Neural cell (in vitro differentiated cells): ENCODE data around the gene LPAR5. TPM values are rescaled to one million over a fixed set of nuclear protein-coding genes. Genes with fewer than 3 reads are reported as not detected.
"Not testable (repeated sequence)": the region's sequence is repeated elsewhere in the genome, so short reads cannot be mapped to it uniquely, and the experiment has no call there.

ENCODE experiments used
- H2AFZ ChIP-seq: fragments of 200-600, 300-800 bp; sonication (generic), shearing (Covaris generic); 2 replicates; pipeline ENCODE4 v1.6.0; 2014; ENCODE audit warnings: low read depth, mild to moderate bottlenecking, antibody characterized with exemption, low read length, moderate library complexity
- H3F3A ChIP-seq: fragments of 200-600 bp; shearing (Covaris generic); 2 replicates; pipeline ENCODE4 v1.6.1; 2016; ENCODE audit warnings: mild to moderate bottlenecking, moderate library complexity, mixed read lengths, antibody characterized with exemption, low read length; ENCODE audit not compliant: insufficient read depth, poor library complexity, severe bottlenecking
- H3K27ac ChIP-seq: fragments of 200-600, 300-800 bp; sonication (generic), shearing (Covaris generic); 2 replicates; pipeline ENCODE4 v1.5.1; 2014; ENCODE audit warnings: mild to moderate bottlenecking, low read length, moderate library complexity
- H3K27me3 ChIP-seq: fragments of 300-800, 200-600 bp; sonication (generic), shearing (Covaris generic); 2 replicates; pipeline ENCODE4 v1.6.0; 2014; ENCODE audit warnings: mild to moderate bottlenecking, low read depth, low read length, moderate library complexity; ENCODE audit not compliant: insufficient read depth
- H3K36me3 ChIP-seq: fragments of 300-800, 200-600 bp; sonication (generic), shearing (Covaris generic); 2 replicates; pipeline ENCODE4 v1.5.1; 2014; ENCODE audit warnings: mild to moderate bottlenecking, antibody characterized with exemption, low read length, moderate library complexity; ENCODE audit not compliant: insufficient read depth
- H3K4me2 ChIP-seq: fragments of 300-800, 200-600 bp; sonication (generic), shearing (Covaris generic); 2 replicates; pipeline ENCODE4 v1.6.0; 2014; ENCODE audit warnings: mild to moderate bottlenecking, low read length
- H3K4me3 ChIP-seq: fragments of 300-800, 200-600 bp; sonication (generic), shearing (Covaris generic); 2 replicates; pipeline ENCODE4 v1.5.1; 2014; ENCODE audit warnings: mild to moderate bottlenecking, low read length, moderate library complexity
- H3K79me2 ChIP-seq: fragments of 200-600 bp; shearing (Covaris generic); replicated peaks from 2 replicates; pipeline ENCODE4 v1.6.0; 2014; ENCODE audit warnings: mild to moderate bottlenecking, low read length, moderate library complexity; ENCODE audit not compliant: insufficient read depth
- H3K9ac ChIP-seq: fragments of 300-800, 200-600 bp; sonication (generic), shearing (Covaris generic); 2 replicates; pipeline ENCODE4 v1.6.1; 2016; ENCODE audit warnings: mild to moderate bottlenecking, low read length, mixed read lengths
- H3K9me2 ChIP-seq: fragments of 200-600 bp; shearing (Covaris generic); 2 replicates; pipeline ENCODE4 v1.6.1; 2016; ENCODE audit warnings: mild to moderate bottlenecking, low read length, mixed read lengths; ENCODE audit not compliant: insufficient read depth
- H3K9me3 ChIP-seq: fragments of 200-600, 300-800 bp; sonication (generic), shearing (Covaris generic); 2 replicates; pipeline ENCODE4 v1.6.1; 2016; ENCODE audit warnings: mild to moderate bottlenecking, mixed run types, low read length, moderate library complexity, mixed read lengths
- H4K20me1 ChIP-seq: fragments of 200-600 bp; shearing (Covaris generic); 2 replicates; pipeline ENCODE4 v1.6.1; 2016; ENCODE audit warnings: mild to moderate bottlenecking, mixed run types; ENCODE audit not compliant: insufficient read depth
- CTCF ChIP-seq: fragments of 450-650 bp; IDR thresholded peaks from 2 replicates; pipeline ENCODE4 v1.5.1; 2014; ENCODE audit warnings: antibody characterized with exemption, mild to moderate bottlenecking, moderate library complexity; ENCODE audit not compliant: poor library complexity, severe bottlenecking
- EP300 ChIP-seq: fragments of 450-650 bp; conservative IDR thresholded peaks from 2 replicates; pipeline ENCODE4 v1.6.1; 2014; ENCODE audit warnings: antibody characterized with exemption, mild to moderate bottlenecking, moderate library complexity; ENCODE audit not compliant: poor library complexity, severe bottlenecking
- EZH2 ChIP-seq: fragments of 200-600, 300-800 bp; shearing (Covaris generic), sonication (generic); IDR thresholded peaks from 2 replicates; pipeline ENCODE4 v1.6.1; 2014; ENCODE audit warnings: antibody characterized with exemption, low read length, borderline replicate concordance, mild to moderate bottlenecking; ENCODE audit not compliant: insufficient read depth, poor library complexity, severe bottlenecking
- MXI1 ChIP-seq: fragments of 450-650 bp; conservative IDR thresholded peaks from 2 replicates; pipeline ENCODE4 v1.6.1; 2014; ENCODE audit warnings: antibody characterized with exemption, mild to moderate bottlenecking; ENCODE audit not compliant: poor library complexity, severe bottlenecking
- POLR2AphosphoS5 ChIP-seq: IDR thresholded peaks from 2 replicates; pipeline ENCODE4 v1.6.1; 2012
- RAD21 ChIP-seq: fragments of 450-650 bp; conservative IDR thresholded peaks from 2 replicates; pipeline ENCODE4 v1.6.1; 2014; ENCODE audit warnings: antibody characterized with exemption, mild to moderate bottlenecking, moderate library complexity
- REST ChIP-seq: IDR thresholded peaks from 2 replicates; pipeline ENCODE4 v1.6.1; 2012; ENCODE audit warnings: borderline replicate concordance
- SMC3 ChIP-seq: fragments of 450-650 bp; conservative IDR thresholded peaks from 2 replicates; pipeline ENCODE4 v1.6.1; 2014; ENCODE audit warnings: antibody characterized with exemption, mild to moderate bottlenecking, moderate library complexity; ENCODE audit not compliant: poor library complexity
- TAF1 ChIP-seq: IDR thresholded peaks from 2 replicates; pipeline ENCODE4 v1.6.1; 2012; ENCODE audit warnings: low read depth
- polyA plus RNA-seq: library from polyadenylated mRNA; depleted of rRNA; stranded (reverse); fragments of >200 nt; gene quantifications from 2 replicates; pipeline ENCODE4 v1.2.3, GENCODE V29; 2014

Gene LPAR5
- polyA plus RNA-seq, 1 donor from 2014 or later, result not detected

- H3K79me2 ChIP-seq, H3K27ac ChIP-seq, H3K4me2 ChIP-seq, H3K9me2 ChIP-seq, H4K20me1 ChIP-seq, H2AFZ ChIP-seq, H3K27me3 ChIP-seq, H3F3A ChIP-seq, H3K9me3 ChIP-seq, H3K9ac ChIP-seq, H3K4me3 ChIP-seq: not testable (repeated sequence)
- peaks cover 13% of the 10 kb centered on the region for H3K36me3 ChIP-seq
These were observed 49.2 kb downstream of the LPAR5 start for GRCh38 chr12:6586569-6586968.

GRCh38 chr12:6584293-6584692, 51.5 kb downstream of the LPAR5 start:
- no peaks in the 10 kb centered on the region for H3F3A ChIP-seq
- H3K36me3 ChIP-seq, result peaks cover 13% of the 10 kb centered on the region
- no peak overlapping the region for H3K4me3 ChIP-seq
- no peaks in the 10 kb centered on the region for H3K27me3 ChIP-seq
- no peaks in the 10 kb centered on the region for H3K9me3 ChIP-seq
- H3K9ac ChIP-seq, result no peak overlapping the region
- H3K9me2 ChIP-seq, result no peaks in the 10 kb centered on the region
- H3K27ac ChIP-seq, result no peak overlapping the region
- no peak overlapping the region for H2AFZ ChIP-seq
- peaks cover 5% of the 10 kb centered on the region for H3K79me2 ChIP-seq
- no peak for TF ChIP-seq CTCF
- no peak for TF ChIP-seq REST
- no peak for TF ChIP-seq RAD21
- no peak for TF ChIP-seq EP300
- TF ChIP-seq POLR2AphosphoS5, result no peak
- TF ChIP-seq MXI1, result no peak
- no peak for TF ChIP-seq SMC3
- TF ChIP-seq EZH2, result no peak
- no peak for TF ChIP-seq TAF1
- H4K20me1 ChIP-seq, result no peaks in the 10 kb centered on the region
- no peak overlapping the region for H3K4me2 ChIP-seq

GRCh38 chr12:6582959-6583358, 52.8 kb downstream of the LPAR5 start:
- Histone ChIP-seq H3K4me2 (no peak overlapping the region), H3K79me2 (peaks cover 3% of the 10 kb centered on the region), H2AFZ (no peak overlapping the region), H3K4me3 (no peak overlapping the region), H3K9ac (no peak overlapping the region), H3K27me3 (no peaks in the 10 kb centered on the region), H3K9me2 (no peaks in the 10 kb centered on the region), H4K20me1 (no peaks in the 10 kb centered on the region), H3K27ac (no peak overlapping the region), H3K9me3 (no peaks in the 10 kb centered on the region), H3K36me3 (peaks cover 12% of the 10 kb centered on the region), H3F3A (no peaks in the 10 kb centered on the region)
- TF ChIP-seq MXI1 (no peak), TAF1 (no peak), CTCF (no peak), POLR2AphosphoS5 (no peak), RAD21 (no peak), SMC3 (no peak), EP300 (no peak), REST (no peak), EZH2 (no peak)
